Thymus (tissue), 11 donors: Measurements from ENCODE around the gene PLVAP. TPM values are rescaled to one million over a fixed set of nuclear protein-coding genes. Genes with fewer than 3 reads are reported as not detected.

Experiments
- DNase-seq, 9 donors: peaks; one replicate each; pipeline ENCODE4 v3.0.0-alpha.2; 2013; ENCODE audit warnings: low spot score in 9 of 9, low read depth in 6 of 9, missing footprints in 1 of 9
- H3K27ac ChIP-seq, 2 donors: one replicate each; pipeline ENCODE4 v1.5.1; 2013; ENCODE audit warnings: control low read depth in 1 of 2, low read depth in 1 of 2, low read length in 1 of 2, mild to moderate bottlenecking in 1 of 2, moderate library complexity in 1 of 2
- H3K27me3 ChIP-seq, 2 donors: one replicate each; pipeline ENCODE4 v1.5.1; 2013; ENCODE audit warnings: low read length in 1 of 2; ENCODE audit not compliant: control insufficient read depth in 2 of 2, insufficient read depth in 1 of 2
- H3K36me3 ChIP-seq, 2 donors: one replicate each; pipeline ENCODE4 v1.5.1; 2013; ENCODE audit warnings: low read length in 1 of 2, mild to moderate bottlenecking in 1 of 2, moderate library complexity in 1 of 2; ENCODE audit not compliant: control insufficient read depth in 2 of 2, insufficient read depth in 2 of 2
- H3K4me1 ChIP-seq, 2 donors: one replicate each; pipeline ENCODE4 v1.5.1; 2013; ENCODE audit warnings: low read length in 2 of 2; ENCODE audit not compliant: control insufficient read depth in 2 of 2, insufficient read depth in 2 of 2
- H3K4me3 ChIP-seq, 2 donors: one replicate each; pipeline ENCODE4 v1.5.1; 2013; ENCODE audit warnings: low read length in 2 of 2, control low read depth in 1 of 2, mild to moderate bottlenecking in 1 of 2
- H3K9me3 ChIP-seq, 2 donors: one replicate each; pipeline ENCODE4 v1.5.1; 2013; ENCODE audit warnings: low read length in 1 of 2, mild to moderate bottlenecking in 1 of 2; ENCODE audit not compliant: control insufficient read depth in 2 of 2, insufficient read depth in 1 of 2
- WGBS: extraction: QIAGEN DNeasy Blood & Tissue Kit; methylation state at CpG from one replicate; pipeline ENCODE4 v1.1.7; 2013; 5-methylcytosine and 5-hydroxymethylcytosine counted together
- polyA plus RNA-seq: library from polyadenylated mRNA; stranded (reverse); fragments of 200-250 nt; gene quantifications from one replicate; pipeline ENCODE4 v1.2.3, GENCODE V29; 2013
- total RNA-seq: library from RNA; stranded (reverse); fragments of 120-200 nt; gene quantifications from one replicate; pipeline ENCODE4 v1.2.4, GENCODE V29; 2013
- donor health status: healthy.

Gene PLVAP
- total and polyA plus RNA-seq, 2 donors = 11.7 to 57.1 TPM

DNA sequence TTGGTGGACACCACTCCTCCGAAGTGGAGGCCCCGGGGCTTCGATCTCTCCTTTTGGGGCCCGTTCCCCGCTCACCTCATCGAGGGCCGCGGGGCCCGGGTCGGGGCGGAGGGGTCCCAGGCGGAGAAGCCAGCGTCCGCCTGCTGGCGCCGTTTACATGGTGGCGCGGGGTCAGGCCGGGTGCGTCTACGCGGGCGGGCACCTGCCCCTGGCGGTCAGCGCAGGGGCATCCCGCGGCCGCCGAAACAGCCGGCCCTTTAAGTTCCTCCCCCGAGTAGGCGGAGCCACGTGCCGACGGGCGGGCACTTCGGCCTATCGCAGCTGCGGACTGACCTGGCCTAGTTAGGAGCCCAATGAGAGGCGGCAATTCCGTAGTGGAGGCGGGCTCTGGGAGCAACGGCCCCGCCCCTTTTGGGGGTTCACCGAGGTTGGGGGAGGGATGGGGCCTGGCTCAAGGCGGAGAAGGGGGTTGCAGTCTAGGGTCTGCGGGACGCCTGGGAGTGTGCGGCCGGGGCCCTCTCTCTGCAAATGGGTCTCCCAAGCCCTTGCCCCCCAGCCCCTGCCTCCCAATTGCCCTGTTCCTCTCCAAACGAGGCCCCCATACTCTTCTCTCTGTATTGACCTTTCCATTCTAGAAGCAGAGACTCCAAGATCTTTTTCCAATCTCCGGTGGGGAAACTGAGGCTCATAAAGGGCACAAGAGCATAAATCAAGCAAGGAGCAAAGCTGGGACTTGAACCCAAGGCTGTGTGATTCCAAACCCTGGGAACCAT, 73.8 kb downstream of the PLVAP start, which contains the start of gene ABHD8:
Gene ABHD8, minus strand, starts transcription at position 259 of the 773 bp plus-strand sequence. CDS start 1,809 bp downstream, outside the sequence.
- Histone ChIP-seq H3K36me3 (peaks cover 5 to 16% of the 10 kb centered on the region in 2 donors), H3K9me3 (peaks cover 0 to 7% of the 10 kb centered on the region in 2 donors), H3K4me1 (peaks cover 20 to 44% of the 10 kb centered on the region in 2 donors), H3K4me3 (peak within 1 kb of the TSS; percentile 77 to 97), H3K27me3 (no peaks in the 10 kb centered on the region), H3K27ac (peak within 1 kb of the TSS; percentile 63 to 73)
- WGBS = 2% methylated on average over 52 of the region's 52 CpGs
- peak; percentile 83 to 97 (median 94) for DNase-seq

DNA sequence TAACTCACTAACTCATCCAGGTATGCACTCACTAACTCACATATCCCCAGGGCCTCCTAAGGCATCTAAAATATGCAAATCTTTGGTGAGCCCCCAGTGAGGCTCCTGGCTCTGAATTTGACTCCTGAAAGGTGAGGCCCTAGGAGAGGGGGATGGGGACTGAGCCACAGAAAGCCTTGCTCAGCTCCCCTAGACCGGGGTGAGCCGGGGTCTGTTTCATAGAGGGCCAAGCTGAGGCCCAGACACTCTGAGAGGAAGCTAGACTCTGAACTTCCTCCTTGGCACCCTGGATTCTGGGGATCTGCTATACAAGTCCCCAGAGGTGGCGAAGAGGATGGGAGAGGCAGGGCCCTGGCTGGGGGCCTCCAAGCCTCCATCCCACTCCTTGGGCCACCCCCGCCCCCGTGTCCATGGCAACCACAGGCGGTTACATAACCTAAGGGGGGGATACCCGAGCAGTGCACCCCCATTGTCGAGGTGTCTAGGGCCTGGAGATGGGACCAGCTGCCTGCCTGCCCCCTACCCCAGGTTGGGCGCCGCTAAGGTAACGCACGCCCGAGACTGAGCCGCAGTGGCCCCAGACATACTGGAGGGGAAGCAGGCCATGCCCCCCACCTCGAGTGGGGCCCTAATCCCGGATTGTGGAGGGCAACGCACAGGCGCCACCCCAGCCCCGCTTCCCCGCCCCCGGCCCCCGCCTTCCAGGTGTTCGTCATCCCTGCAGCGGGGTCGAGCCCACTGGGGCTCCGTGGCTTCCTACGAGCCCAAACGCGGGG, 74.6 kb downstream of the PLVAP start:
- peak overlapping the region; percentile 63 to 73 for H3K27ac ChIP-seq
- peaks cover 20 to 44% of the 10 kb centered on the region in 2 donors for H3K4me1 ChIP-seq
- no peaks in the 10 kb centered on the region for H3K27me3 ChIP-seq
- peaks cover 8 to 18% of the 10 kb centered on the region in 2 donors for H3K36me3 ChIP-seq
- WGBS = 12% methylated on average over 29 of the region's 29 CpGs
- peak in 1 of 9 donors; percentile 45 for DNase-seq
- peaks cover 0 to 11% of the 10 kb centered on the region in 2 donors for H3K9me3 ChIP-seq
- peak overlapping the region; percentile 77 to 97 for H3K4me3 ChIP-seq

Other genes with a start within 250 kb of the PLVAP start
- 21.3 TPM for gene USE1, start 162.0 kb downstream of the PLVAP start, total RNA-seq
- 52.9 TPM for gene USE1, start 162.0 kb downstream of the PLVAP start, polyA plus RNA-seq
- gene OCEL1, start 151.1 kb downstream of the PLVAP start, total RNA-seq = 6.2 TPM
- gene OCEL1, start 151.1 kb downstream of the PLVAP start, polyA plus RNA-seq = 24.8 TPM
- gene NR2F6, start 131.4 kb downstream of the PLVAP start, total RNA-seq = 9.4 TPM
- gene NR2F6, start 131.4 kb downstream of the PLVAP start, polyA plus RNA-seq = 15.0 TPM
- gene USHBP1, start 112.6 kb downstream of the PLVAP start, total RNA-seq = 0.76 TPM
- 4.4 TPM for gene USHBP1, start 112.6 kb downstream of the PLVAP start, polyA plus RNA-seq
- 97.0 TPM for gene BABAM1, start 109.9 kb downstream of the PLVAP start, total RNA-seq
- 94.4 TPM for gene BABAM1, start 109.9 kb downstream of the PLVAP start, polyA plus RNA-seq
- gene ANKLE1, start 95.4 kb downstream of the PLVAP start, total RNA-seq = 1.6 TPM
- 0.64 TPM for gene ANKLE1, start 95.4 kb downstream of the PLVAP start, polyA plus RNA-seq
- gene ABHD8, start 73.9 kb downstream of the PLVAP start, total RNA-seq = 9.7 TPM
- gene ABHD8, start 73.9 kb downstream of the PLVAP start, polyA plus RNA-seq = 10.3 TPM
- 78.3 TPM for gene MRPL34, start 71.5 kb downstream of the PLVAP start, total RNA-seq
- 123 TPM for gene MRPL34, start 71.5 kb downstream of the PLVAP start, polyA plus RNA-seq
- gene DDA1, start 67.8 kb downstream of the PLVAP start, total RNA-seq = 23.5 TPM
- 51.7 TPM for gene DDA1, start 67.8 kb downstream of the PLVAP start, polyA plus RNA-seq
- 2.2 TPM for gene ANO8, start 42.5 kb downstream of the PLVAP start, total RNA-seq
- gene ANO8, start 42.5 kb downstream of the PLVAP start, polyA plus RNA-seq = 13.5 TPM
- 8.9 TPM for gene GTPBP3, start 39.8 kb downstream of the PLVAP start, total RNA-seq
- 17.4 TPM for gene GTPBP3, start 39.8 kb downstream of the PLVAP start, polyA plus RNA-seq
- gene CCDC194, start 16.9 kb upstream of the PLVAP start, total RNA-seq = 0.28 TPM
- 0.55 TPM for gene CCDC194, start 16.9 kb upstream of the PLVAP start, polyA plus RNA-seq
- 107 TPM for gene BST2, start 28.3 kb upstream of the PLVAP start, total RNA-seq
- gene BST2, start 28.3 kb upstream of the PLVAP start, polyA plus RNA-seq = 221 TPM
- 27.8 TPM for gene MVB12A, start 42.7 kb upstream of the PLVAP start, total RNA-seq
- gene MVB12A, start 42.7 kb upstream of the PLVAP start, polyA plus RNA-seq = 56.8 TPM
- 0.19 TPM for gene TMEM221, start 71.3 kb upstream of the PLVAP start, total RNA-seq
- gene TMEM221, start 71.3 kb upstream of the PLVAP start, polyA plus RNA-seq = 3.2 TPM
- not detected for gene NXNL1, start 83.6 kb upstream of the PLVAP start, total RNA-seq
- not detected for gene NXNL1, start 83.6 kb upstream of the PLVAP start, polyA plus RNA-seq
- 2.0 TPM for gene SLC27A1, start 93.2 kb upstream of the PLVAP start, total RNA-seq
- gene SLC27A1, start 93.2 kb upstream of the PLVAP start, polyA plus RNA-seq = 11.9 TPM
- 62.6 TPM for gene PGLS, start 134.3 kb upstream of the PLVAP start, total RNA-seq
- 73.5 TPM for gene PGLS, start 134.3 kb upstream of the PLVAP start, polyA plus RNA-seq
- gene COLGALT1, start 178.3 kb upstream of the PLVAP start, total RNA-seq = 22.3 TPM
- gene COLGALT1, start 178.3 kb upstream of the PLVAP start, polyA plus RNA-seq = 69.5 TPM